ENCODE results near the gene ENPP4. TPM values are rescaled to one million over a fixed set of nuclear protein-coding genes. Genes with fewer than 3 reads are reported as not detected.
"Not testable (repeated sequence)": the region's sequence is repeated elsewhere in the genome, so short reads cannot be mapped to it uniquely, and the experiment has no call there.

Gene ENPP4
- total and polyA plus RNA-seq, 7 donors: 3.0 to 19.1 (median 16.2) TPM

DNA sequence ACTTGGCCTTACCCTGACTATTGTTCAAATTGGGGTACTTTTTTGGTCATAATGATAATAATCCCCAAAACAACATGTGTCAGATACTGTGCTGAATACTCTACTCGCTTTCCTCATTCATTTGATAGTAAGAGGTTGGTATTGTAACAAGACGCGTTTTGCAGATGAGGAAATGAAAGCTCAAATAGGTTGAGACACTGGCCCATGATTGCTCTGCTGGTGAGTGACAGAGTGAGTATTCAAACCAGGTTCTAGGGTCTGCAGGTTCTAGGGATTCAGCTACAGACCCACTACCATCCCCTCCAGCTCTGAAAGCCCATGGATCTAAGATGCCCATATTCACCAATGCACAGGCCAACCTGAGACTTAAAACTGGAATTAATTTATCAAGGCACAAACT, 1.3 kb upstream of the ENPP4 start:
- TF ChIP-seq, protein P1, sequence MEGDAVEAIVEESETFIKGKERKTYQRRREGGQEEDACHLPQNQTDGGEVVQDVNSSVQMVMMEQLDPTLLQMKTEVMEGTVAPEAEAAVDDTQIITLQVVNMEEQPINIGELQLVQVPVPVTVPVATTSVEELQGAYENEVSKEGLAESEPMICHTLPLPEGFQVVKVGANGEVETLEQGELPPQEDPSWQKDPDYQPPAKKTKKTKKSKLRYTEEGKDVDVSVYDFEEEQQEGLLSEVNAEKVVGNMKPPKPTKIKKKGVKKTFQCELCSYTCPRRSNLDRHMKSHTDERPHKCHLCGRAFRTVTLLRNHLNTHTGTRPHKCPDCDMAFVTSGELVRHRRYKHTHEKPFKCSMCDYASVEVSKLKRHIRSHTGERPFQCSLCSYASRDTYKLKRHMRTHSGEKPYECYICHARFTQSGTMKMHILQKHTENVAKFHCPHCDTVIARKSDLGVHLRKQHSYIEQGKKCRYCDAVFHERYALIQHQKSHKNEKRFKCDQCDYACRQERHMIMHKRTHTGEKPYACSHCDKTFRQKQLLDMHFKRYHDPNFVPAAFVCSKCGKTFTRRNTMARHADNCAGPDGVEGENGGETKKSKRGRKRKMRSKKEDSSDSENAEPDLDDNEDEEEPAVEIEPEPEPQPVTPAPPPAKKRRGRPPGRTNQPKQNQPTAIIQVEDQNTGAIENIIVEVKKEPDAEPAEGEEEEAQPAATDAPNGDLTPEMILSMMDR (IDR thresholded peaks at IDR 0.05): no peak
- TF ChIP-seq POLR2A (IDR thresholded peaks at IDR 0.05) (no peak), POLR2AphosphoS5 (IDR thresholded peaks at IDR 0.05) (no peak)
- Histone ChIP-seq H3K4me1 (peaks cover 0 to 21% (median 18%) of the 10 kb centered on the region in 4 donors), H3K27me3 (no peaks in the 10 kb centered on the region), H3K9me3 (no peaks in the 10 kb centered on the region), H3K27ac (no peak overlapping the region), H3K4me3 (no peak overlapping the region), H3K36me3 (no peaks in the 10 kb centered on the region)
- 55 to 64% methylated on average over 3 of the region's 3 CpGs for WGBS, 2 donors
- DNase-seq: no peak
- intact Hi-C loops (cut with DNase I): no loop called here

DNA sequence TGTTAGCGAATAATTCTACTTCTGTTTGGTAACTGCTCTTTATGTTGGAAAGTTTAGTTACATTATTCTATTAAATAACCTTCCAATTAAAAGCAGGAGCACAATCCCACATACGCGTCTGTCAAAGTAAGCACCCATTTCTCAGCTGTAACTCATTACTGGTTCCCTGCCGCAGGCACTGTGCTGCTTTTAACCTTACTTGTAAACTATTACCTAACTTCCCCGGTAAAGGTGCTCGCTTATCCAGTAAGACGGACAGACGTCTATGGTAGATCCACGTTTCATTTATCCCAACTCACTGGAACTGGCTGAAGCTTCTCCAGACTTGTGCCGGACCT, 529 bp upstream of the ENPP4 start:
- Histone ChIP-seq H3K36me3 (no peaks in the 10 kb centered on the region), H3K9me3 (no peaks in the 10 kb centered on the region), H3K27me3 (no peaks in the 10 kb centered on the region), H3K4me3 (peak overlapping the region; percentile 65 to 90 (median 76)), H3K27ac (peak overlapping the region; percentile 74 to 87 (median 77)), H3K4me1 (peaks cover 0 to 28% (median 21%) of the 10 kb centered on the region in 4 donors)
- 3 to 4% methylated on average over 10 of the region's 10 CpGs for WGBS, 2 donors
- no peak for TF ChIP-seq EP300 (IDR thresholded peaks at IDR 0.05)
- TF ChIP-seq, protein P1 (IDR thresholded peaks at IDR 0.05): no peak
- no peak for TF ChIP-seq POLR2A (IDR thresholded peaks at IDR 0.05)
- no peak for TF ChIP-seq POLR2AphosphoS5 (IDR thresholded peaks at IDR 0.05)
- intact Hi-C loops (cut with DNase I): no loop called here
- no peak for DNase-seq

DNA sequence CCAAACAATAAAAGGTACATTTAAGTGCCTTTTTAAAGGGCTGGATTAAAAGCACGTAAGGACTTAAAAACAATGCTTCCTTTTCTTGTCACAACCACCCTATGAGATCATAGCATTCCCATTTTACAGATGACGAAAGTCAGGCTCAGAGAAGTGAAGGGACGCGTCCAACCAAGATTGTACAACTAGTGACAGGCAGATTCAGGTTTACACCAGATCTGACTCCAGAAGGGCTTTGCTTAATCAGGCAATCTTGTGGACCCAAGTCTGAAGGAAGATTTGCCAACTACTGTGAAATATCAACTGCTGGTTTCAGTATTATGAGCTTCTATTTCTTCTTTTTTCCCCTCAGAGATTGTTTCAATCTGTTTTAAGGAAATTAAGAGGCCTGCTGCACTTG, 877 bp downstream of the ENPP4 start:
- Histone ChIP-seq H3K9me3 (no peaks in the 10 kb centered on the region), H3K36me3 (no peaks in the 10 kb centered on the region), H3K27ac (peak overlapping the region; percentile 74 to 87 (median 77)), H3K27me3 (no peaks in the 10 kb centered on the region), H3K4me1 (peaks cover 0 to 28% (median 21%) of the 10 kb centered on the region in 4 donors), H3K4me3 (peak overlapping the region; percentile 65 to 90 (median 76))
- intact Hi-C loops (cut with DNase I): no loop called here
- DNase-seq: no peak
- TF ChIP-seq, protein P1 (IDR thresholded peaks at IDR 0.05): no peak
- peak in 1 of 4 donors; percentile 10 for TF ChIP-seq POLR2AphosphoS5 (IDR thresholded peaks at IDR 0.05)
- 24 to 58% methylated on average over 4 of the region's 4 CpGs for WGBS, 2 donors

DNA sequence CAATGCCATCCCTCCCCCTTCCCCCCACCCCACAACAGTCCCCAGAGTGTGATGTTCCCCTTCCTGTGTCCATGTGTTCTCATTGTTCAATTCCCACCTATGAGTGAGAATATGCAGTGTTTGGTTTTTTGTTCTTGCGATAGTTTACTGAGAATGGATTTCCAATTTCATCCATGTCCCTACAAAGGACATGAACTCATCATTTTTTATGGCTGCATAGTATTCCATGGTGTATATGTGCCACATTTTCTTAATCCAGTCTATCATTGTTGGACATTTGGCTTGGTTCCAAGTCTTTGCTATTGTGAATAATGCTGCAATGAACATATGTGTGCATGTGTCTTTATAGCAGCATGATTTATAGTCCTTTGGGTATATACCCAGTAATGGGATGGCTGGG, 1.5 kb downstream of the ENPP4 start:
- H3K27me3 ChIP-seq; H3K9me3 ChIP-seq; DNase-seq; H3K4me3 ChIP-seq; H3K36me3 ChIP-seq; H3K27ac ChIP-seq; intact Hi-C loops (cut with DNase I): not testable (repeated sequence)
- 100% methylated on average over 1 of the region's 1 CpG for WGBS, 2 donors
- H3K4me1 ChIP-seq: peaks cover 0 to 28% (median 21%) of the 10 kb centered on the region in 4 donors

DNA sequence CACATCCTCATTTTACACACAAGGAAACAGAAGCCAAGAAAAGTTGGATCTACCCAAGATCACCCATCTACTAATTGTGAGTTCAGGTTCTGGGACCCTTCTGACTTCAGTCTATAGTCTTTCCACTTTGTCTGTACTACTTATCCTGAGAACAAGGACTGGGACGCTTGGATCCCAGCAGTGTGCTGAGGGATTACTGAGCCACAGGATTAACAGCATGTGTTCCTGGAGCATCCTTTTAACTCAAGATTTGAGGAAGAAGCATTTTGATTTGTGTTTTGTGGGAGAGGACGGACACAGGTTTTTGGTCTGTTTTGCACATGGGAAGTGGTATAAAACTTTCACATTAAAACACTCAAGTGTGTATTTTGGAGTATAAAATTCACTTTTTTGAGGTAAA, 4.4 kb downstream of the ENPP4 start:
- TF ChIP-seq POLR2AphosphoS5 (IDR thresholded peaks at IDR 0.05) (no peak), POLR2A (IDR thresholded peaks at IDR 0.05) (no peak), EP300 (IDR thresholded peaks at IDR 0.05) (no peak)
- TF ChIP-seq, protein P1 (IDR thresholded peaks at IDR 0.05): no peak
- intact Hi-C loops (cut with DNase I): no loop called here
- Histone ChIP-seq H3K36me3 (no peaks in the 10 kb centered on the region), H3K27me3 (no peaks in the 10 kb centered on the region), H3K4me1 (peaks cover 0 to 31% (median 14%) of the 10 kb centered on the region in 4 donors), H3K9me3 (no peaks in the 10 kb centered on the region), H3K27ac (no peak overlapping the region), H3K4me3 (no peak overlapping the region)
- 83 to 91% methylated on average over 2 of the region's 2 CpGs for WGBS, 2 donors
- DNase-seq: no peak

All from sigmoid colon (tissue), 7 donors.